T-helper 1 cell (primary cell): ENCODE data around the gene B3GALNT1.

Experiments
- DNase-seq, 5 donors: peaks; one replicate each; pipeline ENCODE4 v3.0.0-alpha.2; 2012 to 2020

The B3GALNT1 gene

DNA sequence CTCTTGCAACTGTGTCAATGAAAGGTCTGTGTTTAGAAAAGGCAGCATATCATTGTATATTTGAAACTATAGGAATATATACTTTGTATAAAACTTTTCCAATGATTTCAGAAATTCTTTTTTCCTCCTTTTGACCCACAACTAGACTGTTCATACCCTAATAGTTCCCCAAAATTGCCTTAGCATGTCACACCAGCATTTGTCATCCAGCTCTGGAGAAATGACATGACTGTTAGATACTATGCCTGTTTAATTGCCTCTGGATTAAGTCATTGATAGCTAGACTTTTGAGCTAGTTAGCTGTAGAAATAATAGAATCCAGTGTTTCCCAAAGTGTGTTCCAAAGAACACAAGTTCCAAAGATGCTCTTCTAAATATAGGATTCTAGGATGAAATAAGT is 32.4 kb downstream of the B3GALNT1 start:
- DNase-seq: no peak

DNA sequence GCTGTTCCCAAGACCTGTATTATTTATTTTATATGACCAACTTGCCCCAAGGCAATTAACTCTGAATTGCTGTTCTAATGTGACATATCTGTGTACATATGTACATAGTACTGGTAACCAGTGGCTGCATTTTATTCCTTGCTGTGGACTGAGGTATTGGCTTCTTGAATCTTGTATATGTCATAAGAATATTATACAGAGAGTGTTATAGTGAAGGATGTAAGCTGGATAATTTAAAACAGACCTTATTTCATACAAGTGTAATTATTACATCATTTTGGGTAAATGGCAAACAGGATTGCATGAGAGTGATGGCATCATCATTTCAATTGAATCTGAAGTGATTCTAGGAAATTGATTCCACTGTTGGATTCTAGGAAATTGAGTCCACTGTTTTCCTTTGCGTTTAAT is 32.9 kb downstream of the B3GALNT1 start:
- peak in 1 of 5 donors; percentile 81 for DNase-seq

DNA sequence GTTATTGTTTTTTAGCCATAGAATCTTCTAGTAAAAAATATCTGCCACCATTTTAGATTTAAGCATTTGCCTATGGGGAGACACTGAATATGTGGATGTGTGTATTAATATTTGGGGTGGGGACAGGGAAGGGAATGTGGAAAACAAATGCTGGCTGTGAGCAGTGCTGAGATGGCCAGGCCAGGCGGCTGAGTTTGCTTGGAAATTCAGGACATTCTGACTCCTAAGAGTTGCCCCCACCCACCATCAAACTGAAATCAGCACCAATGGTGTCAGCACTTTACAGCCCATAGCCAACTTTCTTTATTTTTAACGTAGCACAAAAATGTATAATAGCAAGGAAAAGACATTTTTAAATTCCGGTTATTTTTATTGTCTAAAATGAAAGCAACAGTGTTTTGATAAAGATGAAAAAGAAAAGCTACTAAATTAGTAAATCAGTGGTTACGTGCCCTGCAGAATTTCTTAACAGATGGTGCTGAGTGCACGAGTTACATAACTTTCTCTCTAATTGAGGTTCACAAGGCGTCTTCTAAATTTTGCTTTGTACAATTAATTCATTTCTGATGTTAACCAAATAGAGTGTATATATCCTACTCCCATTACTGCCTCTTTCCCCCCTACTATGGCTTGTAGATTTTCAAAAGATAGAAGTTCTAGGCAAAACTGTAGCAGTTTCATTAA is 34.0 kb downstream of the B3GALNT1 start:
- DNase-seq: no peak

DNA sequence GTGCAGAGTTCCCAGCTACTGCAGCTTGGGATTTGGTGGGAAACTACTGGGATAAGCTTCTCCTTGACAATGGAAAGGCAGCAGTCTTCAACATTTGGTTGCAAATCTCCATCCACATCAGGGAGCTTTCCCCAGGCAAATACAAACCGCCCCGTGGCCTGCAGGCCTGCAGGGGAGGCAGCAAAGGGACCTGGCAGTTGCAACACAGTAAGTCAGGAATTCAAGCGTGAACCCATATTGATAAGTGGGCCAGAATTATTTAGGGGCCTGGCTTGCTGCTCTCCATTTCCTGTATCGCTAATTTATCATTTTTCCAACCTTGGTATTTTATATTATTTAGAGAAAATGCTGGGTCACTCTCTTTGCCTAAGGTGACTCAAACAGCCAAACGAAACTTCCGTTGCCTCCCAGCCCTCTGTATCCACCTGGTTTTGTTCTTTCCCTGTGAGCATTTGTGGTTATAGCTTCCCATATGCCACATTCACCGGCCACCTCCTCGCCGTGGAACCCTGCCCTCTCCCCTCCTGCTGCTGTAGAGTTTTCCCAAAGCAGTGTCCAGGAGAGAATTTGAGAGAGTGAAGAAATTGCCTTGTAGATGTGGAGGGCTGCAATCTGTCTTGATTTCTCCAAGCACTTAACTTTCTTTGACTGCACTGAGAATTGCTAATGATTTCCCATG is 34.8 kb downstream of the B3GALNT1 start:
- DNase-seq: no peak

DNA sequence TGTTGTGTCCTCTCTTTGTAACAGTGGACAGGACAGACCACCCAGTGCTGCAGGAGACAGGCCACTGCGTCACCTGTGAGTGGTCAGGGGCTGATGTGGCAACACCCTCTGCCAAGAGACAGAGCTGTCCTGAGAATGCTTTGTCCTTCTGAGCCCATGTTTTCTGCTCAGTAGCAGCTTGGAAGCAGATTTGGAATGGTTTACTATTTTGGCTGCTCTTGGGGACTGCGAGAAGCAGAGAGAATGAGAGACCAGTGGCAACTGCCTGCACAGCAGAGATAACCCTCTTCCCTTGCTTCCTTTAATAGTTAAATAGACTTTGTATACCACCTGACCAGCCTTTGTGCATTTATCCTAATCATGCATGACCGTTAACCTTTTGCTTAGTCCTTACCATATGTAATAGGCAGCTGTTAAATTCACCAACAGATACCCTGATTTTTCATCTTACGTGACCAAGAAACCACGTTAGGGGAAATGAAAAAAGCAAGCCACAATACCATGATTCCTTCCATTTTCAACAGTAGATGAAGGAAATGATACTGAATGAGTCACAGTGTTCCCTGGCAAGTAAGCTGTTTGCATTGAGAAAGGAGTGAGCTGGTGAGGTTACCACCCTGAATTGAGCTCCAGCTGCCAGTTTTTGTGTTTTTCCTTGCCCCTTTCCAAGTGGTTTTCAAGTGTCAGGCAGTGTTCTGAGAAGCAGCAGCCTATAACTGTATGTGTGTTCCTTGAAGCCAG is 35.5 kb downstream of the B3GALNT1 start:
- DNase-seq: peak in 1 of 5 donors; percentile 81

DNA sequence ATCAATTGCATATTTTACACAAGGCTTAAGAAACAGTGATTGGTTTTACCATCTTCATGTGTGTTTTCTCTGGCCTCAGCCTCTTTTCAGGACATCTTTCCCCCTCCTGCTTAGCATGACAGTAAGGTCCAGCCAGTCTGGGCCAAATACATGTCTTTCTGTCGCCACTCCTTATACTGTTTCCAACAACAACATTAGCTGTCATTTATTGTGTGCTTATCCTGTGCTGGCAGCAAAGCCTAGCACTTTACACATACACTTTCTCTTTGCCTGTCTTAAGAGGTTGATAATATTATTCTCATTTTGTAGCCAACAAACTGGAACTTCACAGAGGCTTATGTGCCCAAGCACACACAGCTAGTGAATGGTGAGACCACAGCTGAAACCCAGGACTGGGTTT is 37.8 kb downstream of the B3GALNT1 start:
- DNase-seq: no peak

DNA sequence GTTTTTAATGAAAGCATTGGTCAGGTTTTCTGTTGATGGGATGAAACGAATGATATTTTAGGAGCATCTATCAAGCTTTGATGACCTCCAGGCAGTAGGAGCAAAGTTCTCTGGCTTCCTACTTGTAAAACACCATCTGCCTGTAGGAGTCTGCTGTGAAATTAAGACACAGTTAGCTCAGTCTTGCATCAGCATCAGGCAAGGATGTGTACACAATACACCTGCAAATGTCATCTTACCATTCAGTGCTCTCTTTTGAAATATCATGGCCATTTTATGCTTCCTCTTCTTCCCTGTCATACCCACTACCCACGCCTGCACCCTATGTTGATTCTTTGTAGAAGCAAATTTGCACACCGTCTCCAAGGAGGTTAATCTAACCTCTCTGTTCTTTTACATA is 38.2 kb downstream of the B3GALNT1 start:
- DNase-seq: peak in 1 of 5 donors; percentile 49

DNA sequence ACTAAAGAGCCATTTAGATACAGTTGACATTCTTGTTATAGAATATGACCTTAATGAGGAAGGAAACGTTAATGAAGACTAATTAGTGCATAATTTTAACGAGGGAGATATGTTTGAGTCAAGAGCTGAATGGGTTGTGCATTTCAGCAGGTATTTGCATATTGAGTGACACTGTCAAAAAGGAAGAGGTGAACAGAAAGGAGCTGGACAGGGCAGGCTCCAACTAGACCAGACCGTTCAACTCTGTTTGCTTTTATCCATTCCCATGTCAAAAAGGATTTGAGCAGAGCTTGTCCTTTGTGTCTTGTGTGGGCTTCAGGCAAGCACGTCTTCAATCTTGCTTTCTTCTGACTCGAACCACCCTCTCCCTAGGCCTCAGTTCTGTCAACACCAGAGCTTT is 40.7 kb downstream of the B3GALNT1 start:
- DNase-seq: no peak

DNA sequence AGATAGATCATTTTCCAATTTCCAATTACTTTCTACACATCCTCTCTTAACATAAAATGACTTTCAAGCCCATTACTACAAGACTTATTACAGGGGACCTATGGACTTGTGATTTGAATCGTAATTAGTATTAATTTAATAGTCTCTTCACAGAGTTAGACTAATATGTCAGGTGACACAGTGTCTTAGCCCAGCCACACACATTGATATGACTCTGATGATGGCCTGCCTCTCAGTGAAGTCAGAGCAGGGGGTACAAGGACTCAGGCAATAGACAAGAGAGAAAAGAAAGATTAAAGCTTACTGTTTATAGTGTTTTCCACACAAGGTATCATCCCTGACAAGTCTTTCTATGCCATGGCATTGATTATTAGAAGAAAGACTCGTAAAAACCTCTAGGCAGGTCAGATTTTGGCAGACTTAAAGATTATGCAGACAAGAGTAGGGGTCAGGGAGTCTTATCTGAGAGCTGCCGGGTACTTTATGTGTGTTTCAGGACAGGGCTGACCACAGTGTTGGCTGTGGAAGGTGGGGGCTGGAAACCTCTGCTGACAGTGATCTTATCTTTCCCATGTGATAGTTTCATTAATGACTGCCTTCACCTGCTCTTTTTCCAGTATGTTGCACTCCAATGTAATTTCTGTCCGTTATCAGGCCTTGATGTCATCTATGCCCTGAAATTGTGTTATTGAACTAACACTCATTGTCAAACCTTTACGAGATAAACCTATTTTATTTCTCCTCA is 50.1 kb downstream of the B3GALNT1 start:
- no peak for DNase-seq

DNA sequence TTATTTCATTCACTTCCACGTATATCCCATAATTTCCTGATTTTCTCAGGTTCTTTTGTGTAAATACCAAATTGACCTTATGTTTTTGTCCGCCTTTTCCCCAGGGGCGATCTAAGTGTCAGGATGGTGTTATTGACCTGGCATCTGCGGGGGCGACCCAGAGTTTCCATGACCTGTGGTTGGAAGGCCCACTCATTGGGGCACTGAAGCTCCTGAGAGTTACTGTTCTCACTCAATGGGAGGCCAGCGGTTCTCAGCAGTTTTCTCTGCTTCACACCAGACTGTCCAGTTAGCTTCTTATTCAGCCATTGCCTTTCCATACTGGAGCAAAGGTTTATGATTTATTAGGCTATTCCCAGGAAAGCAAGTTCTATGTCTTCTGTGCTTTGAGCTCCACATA is 53.3 kb downstream of the B3GALNT1 start:
- DNase-seq: no peak

DNA sequence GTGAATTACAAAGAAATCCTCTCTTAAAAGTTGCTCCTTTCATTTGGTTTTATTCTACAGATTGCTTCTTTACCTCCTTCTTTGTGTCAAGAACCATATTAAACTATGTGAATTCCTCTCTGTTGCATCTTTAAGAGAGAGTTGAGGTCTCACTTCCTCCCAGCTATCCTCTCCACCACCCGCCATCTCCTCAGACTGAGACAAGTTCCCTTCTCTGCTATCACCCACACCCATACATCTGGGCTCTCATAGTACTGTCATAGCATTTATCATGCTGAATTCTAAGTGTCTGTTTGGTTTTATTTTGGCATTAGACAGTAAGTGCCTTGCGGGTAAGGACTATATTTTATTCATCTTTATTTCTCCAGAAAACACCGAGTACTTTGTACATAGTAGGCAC is 54.2 kb downstream of the B3GALNT1 start:
- no peak for DNase-seq

DNA sequence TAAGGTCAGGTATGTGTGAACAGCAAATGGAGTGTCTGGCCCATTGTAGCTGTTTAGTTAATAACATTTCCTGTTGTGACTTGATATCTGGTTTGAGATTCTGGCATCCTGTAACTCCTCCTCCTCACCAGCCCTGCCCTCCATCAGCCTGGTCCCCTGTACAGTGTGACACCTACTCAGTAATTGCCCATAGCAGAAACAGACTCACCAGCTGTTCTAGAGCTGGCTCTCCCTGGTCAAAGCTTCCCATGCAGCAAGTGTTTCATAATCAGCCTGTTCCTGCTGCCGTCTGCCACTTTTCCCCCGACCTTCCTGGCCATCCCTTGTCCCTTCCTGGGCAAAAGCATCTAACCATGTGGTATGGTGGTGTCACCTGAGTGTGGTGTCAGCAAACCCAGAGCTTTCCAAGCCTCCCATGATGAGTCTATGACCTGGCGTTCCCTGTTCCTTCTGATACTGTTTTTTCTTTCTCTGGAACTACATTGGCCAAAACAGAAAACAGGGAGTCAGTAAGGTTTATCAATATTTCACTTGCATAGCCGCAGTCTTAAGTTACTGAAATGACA is 55.4 kb downstream of the B3GALNT1 start:
- DNase-seq: no peak

DNA sequence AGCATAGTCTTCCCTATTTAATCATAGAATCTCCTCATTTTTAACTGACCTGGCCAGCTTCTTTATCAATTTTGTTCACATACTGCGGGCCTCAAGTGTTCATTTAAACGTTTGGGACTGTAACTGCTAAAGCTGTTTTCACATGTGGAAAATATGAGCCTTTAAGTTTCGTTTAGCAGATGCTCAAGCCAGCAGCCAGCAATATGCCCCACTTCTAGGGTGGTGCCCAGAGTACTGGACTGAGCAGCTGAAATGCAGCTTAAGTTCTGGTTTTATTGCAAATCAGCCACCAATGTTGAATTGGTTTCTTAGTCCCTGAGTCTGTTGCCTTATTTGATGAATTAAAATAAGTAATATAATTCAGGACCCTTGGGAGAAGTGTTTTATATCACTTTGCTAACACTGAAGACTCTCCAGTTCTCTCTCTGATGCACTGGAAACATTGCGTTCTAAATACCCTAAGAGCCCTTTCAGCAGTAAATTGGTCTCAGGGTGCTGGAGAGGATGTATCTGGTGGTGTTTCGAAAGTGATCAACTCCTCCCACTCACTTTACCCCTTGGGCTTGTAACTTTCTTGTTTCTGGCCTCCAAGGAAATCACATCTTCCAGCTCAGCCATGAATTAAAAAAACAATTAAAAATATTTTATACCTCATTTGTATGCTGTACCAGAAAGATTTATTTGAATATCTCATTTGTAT is 61.7 kb downstream of the B3GALNT1 start:
- no peak for DNase-seq

DNA sequence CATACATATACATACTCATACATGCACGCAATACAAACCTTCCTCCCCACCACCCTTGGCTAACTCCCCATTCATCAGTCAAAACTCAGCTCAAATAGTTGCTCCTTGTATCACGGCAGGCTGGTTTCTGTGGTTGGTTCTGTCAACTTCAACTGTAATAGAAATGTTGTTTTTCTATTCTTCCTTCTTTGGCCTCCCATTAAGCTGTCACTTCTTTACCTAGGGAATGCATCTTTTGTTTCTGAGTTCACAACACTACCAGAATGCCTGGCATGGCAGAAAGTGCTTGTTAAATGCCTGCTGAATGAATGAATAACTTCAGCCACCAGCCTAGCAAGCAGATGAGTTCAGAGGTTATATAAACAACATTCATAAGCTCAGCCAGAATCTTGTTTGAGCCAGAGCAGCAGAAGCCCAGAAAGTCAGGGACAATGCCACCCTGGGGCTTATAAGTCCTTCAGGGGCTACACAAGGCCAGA is 63.1 kb downstream of the B3GALNT1 start:
- no peak for DNase-seq

DNA sequence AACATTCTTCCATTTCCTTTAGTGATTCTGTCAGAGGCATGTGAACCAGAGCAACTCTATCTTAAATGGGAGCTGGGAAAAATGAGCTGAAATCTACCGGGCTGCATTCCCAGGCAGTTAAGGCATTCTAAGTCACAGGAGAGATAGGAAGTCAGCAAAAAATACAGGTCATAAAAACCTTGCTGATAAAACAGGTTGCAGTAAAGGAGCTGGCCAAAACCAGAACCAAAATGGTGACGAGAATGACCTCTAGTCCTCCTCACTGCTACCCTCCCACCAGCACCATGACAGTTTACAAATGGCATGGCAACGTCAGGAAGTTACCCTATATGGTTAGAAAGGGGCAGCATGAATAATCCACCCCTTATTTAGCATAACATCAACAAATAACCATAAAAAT is 66.4 kb downstream of the B3GALNT1 start:
- no peak for DNase-seq

DNA sequence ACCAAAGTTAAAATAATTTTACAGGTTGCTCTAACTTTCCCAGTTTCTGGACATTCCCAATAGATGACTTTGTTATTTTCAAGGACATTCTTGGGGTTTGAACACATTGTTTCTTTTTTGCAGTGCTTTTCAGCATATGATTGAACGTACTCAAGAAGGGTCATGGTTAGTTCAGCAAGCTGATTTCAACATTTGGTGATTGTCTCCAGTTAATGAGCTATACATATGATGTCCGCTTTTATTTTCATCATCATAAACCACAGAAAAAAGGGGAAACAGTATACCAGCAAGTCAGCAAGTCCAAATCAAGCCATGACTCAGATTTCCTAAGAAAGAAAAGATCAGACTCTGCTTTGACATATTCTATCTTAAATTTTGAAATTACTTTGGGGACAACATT is 69.4 kb downstream of the B3GALNT1 start:
- DNase-seq: no peak

DNA sequence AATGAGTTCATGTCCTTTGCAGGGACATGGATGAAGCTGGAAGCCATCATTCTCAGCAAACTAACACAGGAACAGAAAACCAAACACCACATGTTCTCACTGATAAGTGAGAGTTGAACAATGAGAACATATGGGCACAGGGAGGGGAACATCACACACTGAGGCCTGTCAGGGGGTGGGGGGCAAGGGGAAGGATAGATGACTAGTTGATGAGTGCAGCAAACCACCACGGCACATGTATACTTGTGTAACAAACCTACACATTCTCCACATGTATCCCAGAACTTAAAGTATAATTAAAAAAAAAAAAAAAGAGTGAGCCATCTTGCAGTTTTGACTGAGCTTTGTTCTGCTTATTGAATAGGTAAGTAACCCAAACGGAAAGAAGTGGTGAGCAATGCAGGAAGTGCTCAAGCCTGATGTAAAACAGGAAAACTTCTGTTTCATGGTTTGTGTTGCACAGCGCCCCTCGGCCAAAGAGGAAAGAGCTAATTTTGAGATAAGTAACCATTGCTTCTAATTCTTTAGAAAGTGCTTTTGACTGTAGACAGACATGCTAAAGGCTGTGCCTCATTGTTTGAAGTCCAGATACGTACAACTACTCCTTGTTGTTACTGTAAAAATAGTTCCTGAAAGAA is 70.1 kb downstream of the B3GALNT1 start:
- peak in 1 of 5 donors; percentile 72 for DNase-seq
